Body of pancreas (tissue), 4 donors: Measurements from ENCODE around the gene ZNF407. TPM values are rescaled to one million over a fixed set of nuclear protein-coding genes. Genes with fewer than 3 reads are reported as not detected.

Experiments
- ATAC-seq: fragments of 150-250 bp; one replicate; pipeline ENCODE4 v1.9.1; 2016
- DNase-seq, 4 donors: peaks; one replicate each; pipeline ENCODE4 v3.0.0-alpha.2; 2019
- H3K27ac ChIP-seq, 4 donors: fragments of 200-600 bp; sonication (generic); 1 replicate in 3 of 4; 2 replicates in 1 of 4; pipeline versions ENCODE4 v1.5.1 to v1.6.1; 2016 to 2019; ENCODE audit warnings: mild to moderate bottlenecking in 1 of 4, mixed read lengths in 1 of 4, moderate library complexity in 1 of 4
- H3K27me3 ChIP-seq, 2 donors: fragments of 200-600 bp; sonication (generic); one replicate each; pipeline ENCODE4 v1.6.0; 2016; ENCODE audit warnings: mild to moderate bottlenecking in 1 of 2
- H3K36me3 ChIP-seq, 2 donors: fragments of 200-600 bp; sonication (generic); replicated peaks in 1 of 2; 2 replicates each; pipeline ENCODE4 v1.5.1; 2016; ENCODE audit warnings: low read depth in 2 of 2; ENCODE audit not compliant: insufficient read depth in 1 of 2
- H3K4me1 ChIP-seq: fragments of 200-600 bp; sonication (generic); one replicate; pipeline ENCODE4 v1.6.0; 2016
- H3K4me3 ChIP-seq, 2 donors: fragments of 200-600 bp; sonication (generic); 1 replicate in 1 of 2; 2 replicates in 1 of 2; pipeline ENCODE4 v1.5.1; 2016 to 2019
- H3K9me3 ChIP-seq, 3 donors: fragments of 200-600 bp; sonication (generic); 1 replicate in 2 of 3; 2 replicates in 1 of 3; pipeline ENCODE4 v1.5.1; 2016
- CTCF ChIP-seq, 7 experiments: fragments of 450-650 bp in 4 of 7; fragments of 200-600 bp in 3 of 7; sonication (generic) in 3 of 7; IDR thresholded peaks; one replicate each; pipeline ENCODE4 v1.5.1; 2016 to 2019; ENCODE audit warnings: antibody characterized with exemption in 7 of 7
- POLR2A ChIP-seq, 3 donors: fragments of 450-650 bp; IDR thresholded peaks; one replicate each; pipeline ENCODE4 v1.6.1; 2016; ENCODE audit warnings: antibody characterized with exemption in 3 of 3, mild to moderate bottlenecking in 2 of 3
- whole genome bisulfite sequencing, 2 donors: methylation state at CpG; one replicate each; pipeline ENCODE4 v1.1.5; 2017; 5-methylcytosine and 5-hydroxymethylcytosine counted together
- intact Hi-C: fragments of 100-400 bp; cut with DNase I; formaldehyde crosslinking; loops from one replicate; pipeline ENCODE4 v1.15.1; 2023
- total RNA-seq, 2 donors: library from RNA; depleted of rRNA; stranded (reverse); fragments of >200 nt; gene quantifications; one replicate each; pipeline ENCODE4 v1.1.0, GENCODE V29; 2016

Gene ZNF407
- total RNA-seq, 2 donors from 2014 or later: 14.3 to 19.1 TPM

GRCh38 chr18:74945774-74946545, 348.3 kb downstream of the ZNF407 start:
- no peaks in the 10 kb centered on the region for H3K9me3 ChIP-seq
- no peak overlapping the region for H3K4me3 ChIP-seq
- 85% methylated on average over 7 of the region's 7 CpGs for WGBS, 2 donors
- H3K36me3 ChIP-seq: no peaks in the 10 kb centered on the region
- no peaks in the 10 kb centered on the region for H3K27me3 ChIP-seq
- no peak for TF ChIP-seq POLR2A (IDR thresholded peaks at IDR 0.05)
- no peak for TF ChIP-seq CTCF (IDR thresholded peaks at IDR 0.05)
- DNase-seq: no peak
- ATAC-seq: no peak
- intact Hi-C loops: no loop called here
- no peak overlapping the region for H3K27ac ChIP-seq
- H3K4me1 ChIP-seq: peaks cover 14% of the 10 kb centered on the region

- DNase-seq (no peak), ATAC-seq (no peak)
- H3K27me3 ChIP-seq: no peaks in the 10 kb centered on the region
- no peaks in the 10 kb centered on the region for H3K9me3 ChIP-seq
- peaks cover 20% of the 10 kb centered on the region for H3K4me1 ChIP-seq
- TF ChIP-seq CTCF (IDR thresholded peaks at IDR 0.05) (no peak), POLR2A (IDR thresholded peaks at IDR 0.05) (no peak)
- intact Hi-C loops: no loop called here
- 93 to 94% methylated on average over 3 of the region's 3 CpGs for WGBS, 2 donors
- H3K4me3 ChIP-seq: no peak overlapping the region
- no peak overlapping the region for H3K27ac ChIP-seq
- no peaks in the 10 kb centered on the region for H3K36me3 ChIP-seq
Observed at GRCh38 chr18:74946646-74947375, 349.1 kb downstream of the ZNF407 start.

- WGBS, 2 donors: 90 to 93% methylated on average over 10 of the region's 10 CpGs
- Histone ChIP-seq H3K4me3 (no peak overlapping the region), H3K9me3 (no peaks in the 10 kb centered on the region), H3K36me3 (no peaks in the 10 kb centered on the region), H3K27me3 (no peaks in the 10 kb centered on the region), H3K27ac (no peak overlapping the region), H3K4me1 (peaks cover 20% of the 10 kb centered on the region)
- TF ChIP-seq POLR2A (IDR thresholded peaks at IDR 0.05) (no peak), CTCF (IDR thresholded peaks at IDR 0.05) (no peak)
- ATAC-seq: no peak
- DNase-seq: no peak
- intact Hi-C loops: no loop called here
Observed at GRCh38 chr18:74947417-74947816, 349.7 kb downstream of the ZNF407 start.

GRCh38 chr18:74947875-74948274, 350.2 kb downstream of the ZNF407 start:
- Histone ChIP-seq H3K27ac (no peak overlapping the region), H3K4me1 (peaks cover 20% of the 10 kb centered on the region), H3K9me3 (no peaks in the 10 kb centered on the region), H3K27me3 (no peaks in the 10 kb centered on the region), H3K36me3 (no peaks in the 10 kb centered on the region), H3K4me3 (no peak overlapping the region)
- intact Hi-C loops: no loop called here
- DNase-seq: no peak
- 93% methylated on average over 4 of the region's 4 CpGs for WGBS, 2 donors
- TF ChIP-seq POLR2A (IDR thresholded peaks at IDR 0.05) (no peak), CTCF (IDR thresholded peaks at IDR 0.05) (no peak)
- no peak for ATAC-seq
